ENCODE measurements around the gene INCENP.
"Not testable (repeated sequence)": the region's sequence is repeated elsewhere in the genome, so short reads cannot be mapped to it uniquely, and the experiment has no call there.

Gene INCENP

GRCh38 chr11:62123669-62124185 lies at the start of gene INCENP:
Gene INCENP, plus strand, starts transcription at chr11:62124011. Its CDS starts 4,151 bp downstream, at chr11:62128162.
- peak; percentile 94 to 95 for DNase-seq

DNA sequence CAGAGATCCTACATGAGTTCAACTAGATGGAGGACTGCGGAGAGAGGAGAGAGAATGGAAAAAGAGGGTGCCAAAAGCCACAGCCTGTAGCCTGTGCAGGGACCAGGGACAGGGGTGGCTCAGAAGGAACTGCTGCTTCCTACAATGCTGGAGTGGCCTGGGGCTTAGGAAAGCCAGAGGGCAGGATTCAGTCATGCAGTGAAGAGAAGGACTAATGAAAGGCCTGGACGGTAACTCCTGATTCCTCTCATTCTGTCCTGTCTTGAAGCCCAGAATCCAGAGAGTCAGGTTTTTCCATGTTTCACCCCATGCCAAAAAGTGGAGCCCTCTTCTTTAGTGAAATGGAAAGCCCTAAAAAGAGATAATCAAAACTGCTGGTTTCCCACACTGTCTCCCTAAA lies 48.4 kb upstream of the INCENP start:
- DNase-seq, result no peak

DNA sequence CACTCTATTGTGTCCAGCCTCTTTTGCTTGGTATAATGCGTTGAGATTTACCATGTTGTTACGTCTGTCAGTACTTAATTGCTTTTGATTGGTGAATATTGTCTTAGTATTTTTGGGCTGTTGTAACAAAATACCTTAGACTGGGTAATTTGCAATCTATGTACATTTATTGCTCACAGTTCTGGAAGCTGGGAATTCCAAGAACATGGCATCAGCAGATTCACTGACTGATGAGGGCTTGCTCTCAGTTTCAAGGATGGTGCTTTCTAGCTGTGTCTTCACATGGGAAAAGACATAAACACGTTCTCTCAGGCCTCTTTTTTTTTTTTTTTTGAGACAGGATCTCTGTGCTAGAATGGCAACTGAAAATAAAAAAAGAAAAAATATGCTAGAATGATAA lies 46.7 kb upstream of the INCENP start:
- DNase-seq, result no peak

DNA sequence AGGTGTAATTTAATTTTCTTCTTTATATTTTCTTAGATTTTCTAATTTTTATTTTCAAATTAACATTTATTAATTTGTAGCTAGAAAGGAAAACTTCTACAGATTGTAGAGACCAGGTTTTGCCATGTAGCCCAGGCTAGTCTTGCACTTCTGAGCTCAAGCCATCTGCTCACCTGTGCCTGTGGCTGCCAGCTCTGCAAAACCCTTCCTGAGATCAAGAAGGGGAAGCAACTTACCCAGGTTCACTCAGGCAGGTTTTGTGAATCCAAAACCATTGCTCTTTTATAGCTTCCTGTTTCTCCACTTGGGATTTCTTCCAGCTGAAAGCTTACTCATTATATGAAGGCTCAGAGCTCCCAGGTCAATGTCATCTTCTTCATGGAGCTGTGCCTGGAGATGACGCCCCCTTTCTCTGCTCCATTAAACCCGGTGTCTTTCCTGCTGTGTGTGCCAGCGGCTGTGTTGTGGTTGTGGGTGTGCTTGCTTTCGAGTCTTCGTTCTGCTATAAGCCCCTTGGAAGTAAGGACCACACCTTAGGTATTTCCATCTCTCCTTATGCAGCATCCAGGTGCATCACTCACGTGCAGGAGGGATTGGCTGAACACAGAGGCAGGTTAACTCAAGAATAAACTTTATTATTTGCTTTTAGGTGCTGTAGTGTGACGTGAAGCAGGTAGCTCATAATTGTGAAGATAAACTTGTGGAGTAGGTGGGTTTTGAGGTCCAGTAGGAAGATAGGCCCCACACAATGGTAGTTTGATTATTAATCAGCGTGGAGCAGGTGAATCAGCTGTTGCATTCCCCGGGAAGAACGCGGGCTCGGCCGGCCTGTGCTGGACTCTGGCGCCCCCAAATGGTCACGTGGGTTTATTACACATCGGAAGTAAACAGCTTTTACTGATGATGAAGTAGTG lies 42.2 kb upstream of the INCENP start:
- DNase-seq, result peak; percentile 85 to 88

DNA sequence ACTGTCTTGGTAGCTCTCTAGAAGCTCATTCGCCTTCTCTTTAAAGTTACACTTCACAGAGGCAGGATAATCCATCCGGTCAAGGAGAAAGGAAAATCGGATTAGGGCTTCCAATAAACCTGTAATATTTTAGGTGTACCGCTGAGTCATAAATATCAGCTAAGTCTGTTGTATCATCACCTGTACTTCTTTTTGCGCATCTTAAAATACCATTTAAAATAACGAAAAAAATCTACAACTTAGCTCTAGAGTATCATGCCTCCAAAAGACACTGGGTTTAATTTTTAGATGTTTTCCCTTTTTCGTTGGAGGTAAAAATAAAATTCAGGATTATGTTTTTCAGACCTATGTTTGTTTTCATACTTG lies 41.5 kb upstream of the INCENP start:
- DNase-seq, result no peak

- not testable (repeated sequence) for DNase-seq
Measured at GRCh38 chr11:62084801-62085200, 39.0 kb upstream of the INCENP start.

DNA sequence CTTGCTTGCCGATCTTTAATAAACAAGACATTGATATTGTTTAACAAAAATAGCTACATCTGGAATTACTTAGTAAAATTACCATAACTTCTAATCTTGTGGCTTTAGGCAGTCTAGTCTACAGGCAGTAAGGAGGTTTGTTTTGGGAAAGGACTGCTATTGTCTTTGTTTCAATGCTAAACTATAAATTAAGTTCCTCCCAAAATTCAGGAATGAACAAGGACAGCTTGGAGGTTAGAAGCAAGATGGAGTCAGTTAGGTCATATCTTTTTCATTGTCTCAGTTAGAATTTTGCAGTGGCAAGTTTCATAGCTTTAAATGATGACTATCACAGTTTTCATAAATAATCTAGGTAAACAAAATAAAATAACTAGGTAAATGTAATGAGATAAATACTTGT lies 36.1 kb upstream of the INCENP start:
- DNase-seq, result no peak

- no peak for DNase-seq
Measured at GRCh38 chr11:62088331-62088933, 35.4 kb upstream of the INCENP start.

DNA sequence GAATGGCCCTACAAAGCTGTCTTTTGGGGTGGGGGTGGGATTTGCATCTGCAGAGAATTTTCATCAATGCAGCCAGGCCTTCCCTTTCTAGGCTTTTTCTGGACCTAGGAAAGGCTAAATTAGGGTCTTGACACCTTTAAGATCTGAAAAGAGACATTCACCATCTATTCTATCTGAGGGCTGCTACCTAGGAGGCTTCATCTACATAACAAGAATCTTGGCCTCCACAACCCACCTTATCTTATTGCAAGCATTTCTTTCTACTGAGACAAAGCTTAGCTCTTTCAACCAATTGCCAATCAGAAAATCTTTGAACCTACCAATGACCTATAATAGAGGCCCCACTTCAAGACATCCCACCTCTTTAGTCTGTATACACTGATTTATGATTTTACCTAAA lies 20.7 kb upstream of the INCENP start:
- DNase-seq, result no peak

DNA sequence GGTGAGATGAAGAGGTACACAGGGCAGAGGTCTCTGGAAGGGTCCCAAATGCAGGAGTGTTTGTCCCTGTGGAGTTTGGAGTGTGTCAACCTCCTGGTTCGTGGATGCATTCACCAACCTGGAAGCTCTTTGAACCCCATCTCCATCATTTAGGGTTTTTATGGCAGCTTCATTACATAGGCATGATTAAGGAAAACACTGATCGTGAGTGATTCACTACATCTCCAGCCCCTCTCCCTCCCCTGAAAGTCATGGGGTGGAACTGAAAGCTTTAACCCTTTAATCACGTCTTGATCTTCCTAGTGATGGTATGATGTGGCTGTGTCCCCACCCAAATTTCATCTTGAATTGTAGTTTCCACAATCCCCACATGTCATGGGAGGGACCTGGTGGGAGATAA lies 19.8 kb upstream of the INCENP start:
- DNase-seq, result no peak

DNA sequence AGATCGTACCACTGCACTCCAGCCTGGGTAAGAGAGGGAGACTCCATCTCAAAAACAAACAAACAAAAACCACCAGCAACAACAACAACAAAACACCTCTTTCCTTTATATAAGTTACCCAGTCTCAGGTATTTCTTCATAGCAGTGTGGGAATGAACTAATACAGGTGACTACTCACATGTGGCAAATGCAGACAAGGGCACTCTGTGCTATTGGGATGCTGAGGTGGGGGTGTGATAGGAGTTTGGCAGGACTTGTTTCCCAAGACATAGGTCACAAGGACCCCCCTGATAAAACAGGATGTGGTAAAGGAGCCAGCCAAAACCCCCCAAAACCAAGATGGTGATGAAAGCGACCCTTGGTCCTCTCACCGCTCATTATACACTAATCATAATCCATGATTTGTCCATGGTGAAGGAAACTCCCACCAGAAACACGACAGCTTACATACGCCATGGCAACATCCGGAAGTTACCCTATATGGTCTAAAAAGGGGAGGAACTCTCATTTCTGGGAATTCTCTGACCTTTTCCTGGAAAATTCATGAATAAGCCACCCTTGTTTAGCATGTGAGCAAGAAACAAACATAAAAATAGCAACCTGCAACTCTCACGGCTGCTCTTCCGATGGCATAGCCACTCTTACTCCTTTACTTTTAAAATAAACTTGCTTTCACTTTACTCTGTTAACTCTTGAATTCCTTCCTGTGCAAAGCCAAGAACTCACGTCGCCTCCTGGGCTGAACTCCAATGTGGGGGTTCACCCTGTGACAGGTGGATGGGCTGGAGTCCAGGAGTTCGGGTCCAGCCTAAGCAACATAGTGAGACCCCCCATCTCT lies 18.8 kb upstream of the INCENP start:
- DNase-seq, result no peak

DNA sequence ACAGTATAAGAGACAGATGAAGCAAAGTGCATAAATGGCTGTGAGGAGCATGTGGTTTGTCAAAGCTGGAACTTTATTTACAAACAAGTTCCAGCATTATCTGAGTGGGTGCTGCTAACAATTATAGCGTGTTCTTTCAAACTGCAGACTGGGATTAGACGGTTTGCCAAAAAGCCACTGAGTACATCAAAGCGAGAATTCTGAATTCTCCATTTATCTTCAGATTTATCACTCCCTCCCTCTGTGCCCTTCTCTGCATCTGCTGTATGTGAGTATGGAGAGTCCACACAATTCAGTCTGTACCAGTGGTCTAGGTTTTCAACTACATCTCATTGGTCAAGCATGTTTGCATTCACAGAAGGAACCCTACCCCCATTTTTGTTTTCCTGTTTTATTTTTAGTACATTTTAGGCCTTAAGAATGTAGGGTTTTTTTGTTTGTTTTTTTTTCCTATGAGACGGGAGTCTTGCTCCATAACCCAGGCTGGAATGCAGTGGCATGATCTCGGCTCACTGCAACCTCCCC lies 18.1 kb upstream of the INCENP start:
- no peak for DNase-seq

- peak; percentile 28 to 33 for DNase-seq
Measured at GRCh38 chr11:62108017-62108750, 15.6 kb upstream of the INCENP start.

- DNase-seq, result no peak
Measured at GRCh38 chr11:62108971-62109404, 14.8 kb upstream of the INCENP start.

DNA sequence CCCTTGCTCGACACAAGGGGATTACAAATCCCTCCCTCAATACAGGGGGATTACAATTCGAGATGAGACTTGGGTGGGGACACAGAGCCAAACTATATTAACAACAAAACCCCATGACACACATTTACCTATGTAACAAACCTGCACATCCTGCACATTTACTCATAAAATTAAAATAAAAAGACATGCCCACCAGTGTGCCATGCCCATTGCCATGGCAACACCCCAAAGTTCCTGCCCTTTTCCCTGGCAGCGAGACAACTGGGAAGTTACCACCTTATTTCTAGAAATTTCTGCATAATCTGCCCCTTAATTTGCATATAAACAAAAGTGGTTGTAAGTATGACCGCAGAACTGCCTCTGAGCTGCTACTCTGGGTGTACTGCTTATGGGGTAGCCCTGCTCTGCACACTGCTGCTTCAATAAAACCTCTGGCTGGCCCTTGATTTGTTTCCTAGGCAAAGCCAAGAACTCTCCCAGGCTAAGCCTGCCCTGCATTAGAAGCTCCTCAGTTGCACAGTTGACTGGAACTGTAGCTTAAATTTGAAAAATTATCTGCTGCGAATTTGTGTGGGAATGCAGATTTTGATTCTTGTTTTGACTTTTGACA lies 8.6 kb upstream of the INCENP start:
- no peak for DNase-seq

GRCh38 chr11:62116451-62116850 lies 7.4 kb upstream of the INCENP start:
- DNase-seq, result no peak

- DNase-seq, result no peak
Measured at GRCh38 chr11:62119569-62119968, 4.2 kb upstream of the INCENP start.

DNA sequence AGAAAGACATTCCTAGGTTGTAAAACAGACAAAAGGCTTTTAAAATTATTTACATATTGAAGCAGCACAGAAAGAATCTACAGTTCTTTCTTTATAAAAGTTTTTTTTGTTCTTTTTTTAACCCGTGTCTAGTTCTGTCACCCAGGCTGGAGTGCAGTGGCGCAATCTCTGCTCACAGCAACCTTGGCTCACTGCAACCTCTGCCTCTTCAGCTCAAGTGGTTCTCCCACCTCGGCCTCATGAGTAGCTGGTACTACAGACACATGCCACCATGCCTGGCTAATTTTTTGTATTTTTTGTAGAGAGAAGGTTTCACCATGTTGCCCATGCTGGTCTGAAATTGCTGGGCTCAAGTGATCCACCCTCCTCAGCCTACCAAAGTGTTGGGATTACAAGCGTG lies 3.8 kb upstream of the INCENP start:
- DNase-seq, result no peak

DNA sequence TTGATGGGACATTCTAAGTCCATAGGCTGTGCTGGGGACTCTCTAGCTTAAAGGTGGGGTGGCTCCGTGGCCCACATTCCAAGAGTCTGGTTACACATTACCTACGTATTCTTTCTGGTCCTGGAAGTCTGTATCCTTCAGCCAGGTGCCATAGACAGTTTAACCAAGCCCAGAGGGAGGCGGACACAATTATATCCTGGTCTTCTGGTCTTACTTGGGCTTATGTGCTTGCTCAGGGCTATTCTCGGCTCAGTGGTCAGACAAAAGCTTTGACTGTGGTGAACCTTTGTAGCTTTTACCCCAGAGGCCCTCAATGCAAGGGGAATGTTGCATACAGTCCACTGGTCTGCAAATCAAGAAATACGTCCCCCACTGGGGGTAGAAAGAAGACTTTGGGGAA lies 3.4 kb upstream of the INCENP start:
- no peak for DNase-seq

DNA sequence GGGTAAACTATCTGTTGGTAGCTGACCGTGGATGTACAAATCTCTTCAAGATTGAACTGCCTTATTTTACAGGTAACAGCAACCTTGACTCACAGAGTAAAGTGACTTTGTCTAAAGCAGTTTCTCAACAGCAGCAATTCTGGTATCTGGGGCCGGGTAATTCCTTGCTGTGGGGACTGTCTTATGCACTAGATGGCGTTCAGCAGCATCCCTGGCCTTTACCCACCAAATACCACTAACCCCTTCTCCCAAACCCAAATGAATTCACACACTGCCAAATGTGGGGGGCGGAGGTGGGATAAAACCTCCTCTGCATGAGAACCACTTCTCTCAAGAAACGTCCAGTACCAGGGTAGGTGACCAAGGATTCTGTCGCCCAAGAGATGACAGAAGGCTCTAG lies 1.7 kb upstream of the INCENP start:
- no peak for DNase-seq

DNA sequence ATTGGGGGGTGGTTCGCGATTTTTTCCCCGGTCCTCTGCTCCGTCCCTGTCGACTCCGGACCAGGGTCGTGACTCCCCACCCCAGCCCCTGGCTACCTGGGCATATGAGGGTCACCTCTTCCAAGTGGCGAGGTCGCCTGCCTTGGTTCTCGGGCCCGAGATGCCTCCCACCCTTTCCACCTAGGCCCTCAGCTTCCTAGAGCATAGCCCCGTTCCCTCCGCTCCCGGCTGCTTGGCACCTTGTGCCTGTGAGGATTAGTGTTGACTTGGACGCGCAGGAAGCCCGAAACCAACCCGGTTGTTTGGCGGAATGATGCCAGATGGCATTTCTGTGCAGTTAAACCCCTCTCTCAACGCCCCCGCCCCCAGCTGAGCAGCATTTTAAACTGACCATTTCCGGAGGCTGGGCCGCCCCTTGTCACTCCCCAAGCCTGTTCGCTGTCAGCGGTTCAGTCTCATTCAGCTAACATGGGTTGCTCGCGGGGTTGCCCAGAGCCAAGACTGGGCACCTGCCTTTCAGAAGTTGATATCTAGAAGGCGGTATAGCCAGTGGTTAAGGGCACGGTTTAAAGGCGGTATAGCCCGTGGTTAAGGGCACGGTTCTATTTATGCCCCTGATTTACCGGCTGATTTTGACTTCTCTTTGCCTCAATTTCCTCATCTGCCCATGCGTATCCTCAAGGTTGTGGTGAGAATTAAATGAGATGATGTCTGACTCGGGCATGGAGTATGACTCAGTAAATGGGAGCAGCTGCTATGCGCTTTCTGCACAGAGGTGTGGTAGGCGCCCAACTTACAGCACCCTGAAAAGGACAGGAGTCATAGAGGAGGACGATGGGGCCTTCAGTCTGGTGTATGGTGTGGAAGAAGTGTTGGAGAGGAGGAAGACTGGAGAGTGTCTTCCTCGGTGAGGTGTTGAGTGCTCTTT lies 639 bp downstream of the INCENP start:
- DNase-seq, result peak; percentile 57 to 60
